Heart right ventricle (tissue), 16 donors: Measurements from ENCODE around the gene OLFM1. TPM values are rescaled to one million over a fixed set of nuclear protein-coding genes. Genes with fewer than 3 reads are reported as not detected.
"Not testable (repeated sequence)": the region's sequence is repeated elsewhere in the genome, so short reads cannot be mapped to it uniquely, and the experiment has no call there.

ENCODE experiments used
- ATAC-seq, 8 donors: fragments of 200-7000 bp; cut with Tn5 transposase; one replicate each; pipeline ENCODE4 v1.9.1; 2020; ENCODE audit warnings: mild to moderate bottlenecking in 8 of 8, moderate library complexity in 8 of 8, moderate number of reproducible peaks in 1 of 8
- DNase-seq, 2 donors: peaks; one replicate each; pipeline ENCODE4 v3.0.0-alpha.2; 2020
- H3K27ac ChIP-seq, 10 donors: fragments of 200-600 bp; sonication (generic) in 2 of 10; one replicate each; pipeline versions ENCODE4 v1.5.0 to v1.8.0; 2020 to 2022; ENCODE audit warnings: mild to moderate bottlenecking in 3 of 10
- H3K27me3 ChIP-seq, 7 donors: fragments of 200-600 bp; one replicate each; pipeline ENCODE4 v1.8.0; 2021 to 2022; ENCODE audit warnings: mild to moderate bottlenecking in 2 of 7
- H3K36me3 ChIP-seq, 9 donors: fragments of 200-600 bp; sonication (generic) in 1 of 9; one replicate each; pipeline versions ENCODE4 v1.5.0 to v1.8.0; 2020 to 2022; ENCODE audit warnings: mild to moderate bottlenecking in 2 of 9
- H3K4me1 ChIP-seq, 9 donors: fragments of 200-600 bp; sonication (generic) in 1 of 9; one replicate each; pipeline versions ENCODE4 v1.5.0 to v1.8.0; 2020 to 2022; ENCODE audit warnings: mild to moderate bottlenecking in 4 of 9
- H3K4me3 ChIP-seq, 10 donors: fragments of 200-600 bp; sonication (generic) in 2 of 10; one replicate each; pipeline versions ENCODE4 v1.5.0 to v1.8.0; 2020 to 2022; ENCODE audit warnings: mild to moderate bottlenecking in 7 of 10, moderate library complexity in 2 of 10
- H3K9me3 ChIP-seq, 11 donors: fragments of 200-600 bp in 10 of 11; sonication (generic) in 2 of 11; one replicate each; pipeline versions ENCODE4 v1.5.0 to v1.8.0; 2013 to 2022; ENCODE audit warnings: mild to moderate bottlenecking in 2 of 11, control low read depth in 1 of 11, moderate library complexity in 1 of 11
- CTCF ChIP-seq, 9 donors: fragments of 200-600 bp; sonication (generic) in 2 of 9; IDR thresholded peaks; one replicate each; pipeline versions ENCODE4 v1.5.0 to v1.8.0; 2021 to 2022; ENCODE audit warnings: antibody characterized with exemption in 9 of 9, mild to moderate bottlenecking in 5 of 9, moderate library complexity in 1 of 9
- WGBS, 2 donors: extraction: QIAGEN DNeasy Blood & Tissue Kit; methylation state at CpG; one replicate each; pipeline ENCODE4 v1.1.7; 2013; ENCODE audit warnings: inconsistent platforms in 1 of 2; 5-methylcytosine and 5-hydroxymethylcytosine counted together
- intact Hi-C, 10 donors: fragments of 100-400 bp; cut with DNase I; formaldehyde crosslinking; loops; one replicate each; pipeline versions ENCODE4 v1.11.1 to v1.14.2; 2022
- polyA plus RNA-seq, 2 donors: library from polyadenylated mRNA; stranded (reverse); fragments of 200-250 nt; gene quantifications; one replicate each; pipeline ENCODE4 v1.2.3, GENCODE V29; 2013
- total RNA-seq, 10 donors: library from RNA; stranded (reverse); fragmentation: NEBNext Ultra II Directional in 3 of 10; extraction: Animal tissue kit (Norgen Biotek cat#: 25700) in 3 of 10; gene quantifications; one replicate each; pipeline versions ENCODE4 v1.2.1 to v1.2.4, GENCODE V29; 2021 to 2023
- donor health status: Arrhythmogenic right ventricular cardiomyopathy.
- donor health status: ischemic (EF 13 %, LVEDD 7.1; RV severe dilation, severe dysfunction).
- donor health status: healthy with polysubstance abuse.
- donor health status: DM: no; HTN: yes; CAD: no.
- donor health status: DM: no; HTN: no; CAD: no.
- donor health status: ischemic (EF 25% LVEDD 6.9; RV normal size, moderate dysfunction).
- donor health status: ischemic (EF 25% LVEDD 5.7; RV mildly dilated, moderate dysfunction).
- donor health status: healthy.
- donor health status: DM: yes; HTN: yes; CAD: no.
- donor health status: Ischemic cardiomyopathy.
- donor health status: ischemic (EF 35%, LVEDD 5.7; RV mildly dilated, moderate dysfunction).
- donor health status: nonischemic (EF 11% LVEDD 7.7; RV severe dilation, severe dysfunction).
- donor health status: DM: yes; HTN: yes; CAD: no.
- donor health status: PGD.
- donor health status: ischemic (EF 29% LVEDD 5.4; RV normal size, mild dysfunction).
- donor health status: nonischemic (EF 23%, LVEDD 6.1; RV moderate dilation, normal function).

Gene OLFM1
- total and polyA plus RNA-seq, 12 donors, result 3.3 to 14.9 (median 6.5) TPM

GRCh38 chr9:135147938-135148337, 60.5 kb downstream of the OLFM1 start:
- peaks cover 4 to 86% (median 49%) of the 10 kb centered on the region in 7 donors for H3K27me3 ChIP-seq
- DNase-seq, result no peak
- H3K9me3 ChIP-seq, result peaks cover 0 to 3% (median 0%) of the 10 kb centered on the region in 11 donors
- 70 to 73% methylated on average over 9 of the region's 9 CpGs for WGBS, 2 donors
- no peak for ATAC-seq
- no peak overlapping the region for H3K27ac ChIP-seq
- no peaks in the 10 kb centered on the region for H3K36me3 ChIP-seq
- intact Hi-C loops, result no loop called here
- TF ChIP-seq CTCF (IDR thresholded peaks at IDR 0.05), result no peak
- H3K4me1 ChIP-seq, result peaks cover 0 to 3% (median 0%) of the 10 kb centered on the region in 9 donors
- no peak overlapping the region for H3K4me3 ChIP-seq

GRCh38 chr9:135148386-135148785, 60.9 kb downstream of the OLFM1 start:
- no peak for TF ChIP-seq CTCF (IDR thresholded peaks at IDR 0.05)
- 74 to 76% methylated on average over 7 of the region's 7 CpGs for WGBS, 2 donors
- Histone ChIP-seq H3K9me3 (peaks cover 0 to 3% (median 0%) of the 10 kb centered on the region in 11 donors), H3K27ac (no peak overlapping the region), H3K27me3 (peaks cover 4 to 86% (median 50%) of the 10 kb centered on the region in 7 donors), H3K4me3 (no peak overlapping the region), H3K4me1 (peaks cover 0 to 3% (median 0%) of the 10 kb centered on the region in 9 donors), H3K36me3 (no peaks in the 10 kb centered on the region)
- ATAC-seq (no peak), DNase-seq (no peak)
- intact Hi-C loops, result no loop called here

DNA sequence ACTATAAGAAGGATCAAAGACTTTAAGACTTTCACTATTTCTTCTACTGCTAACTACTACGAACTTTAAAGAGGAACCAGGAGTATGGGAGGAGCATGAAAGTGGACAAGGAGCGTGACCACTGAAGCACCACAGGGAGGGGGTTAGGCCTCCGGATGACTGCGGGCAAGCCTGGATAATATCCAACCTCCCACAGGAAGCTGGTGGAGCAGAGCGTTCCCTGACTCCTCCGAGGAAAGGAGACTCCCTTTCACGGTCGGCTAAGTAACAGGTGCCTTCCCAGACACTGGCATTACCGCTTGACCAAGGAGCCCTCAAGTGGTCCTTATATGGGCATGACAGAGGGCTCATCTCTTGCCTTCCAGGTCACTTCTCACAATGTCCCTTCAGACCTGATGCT, 62.4 kb downstream of the OLFM1 start:
- H3K36me3 ChIP-seq, DNase-seq, H3K4me3 ChIP-seq, ATAC-seq, intact Hi-C loops, H3K9me3 ChIP-seq, H3K27ac ChIP-seq, H3K4me1 ChIP-seq: not testable (repeated sequence)
- peaks cover 3 to 86% (median 56%) of the 10 kb centered on the region in 7 donors for H3K27me3 ChIP-seq
- WGBS, 2 donors, result 77 to 79% methylated on average over 9 of the region's 9 CpGs

GRCh38 chr9:135150981-135151380, 63.5 kb downstream of the OLFM1 start:
- Histone ChIP-seq H3K36me3 (no peaks in the 10 kb centered on the region), H3K9me3 (peaks cover 0 to 3% (median 0%) of the 10 kb centered on the region in 11 donors), H3K27me3 (peaks cover 0 to 80% (median 46%) of the 10 kb centered on the region in 7 donors), H3K27ac (no peak overlapping the region), H3K4me3 (no peak overlapping the region), H3K4me1 (no peaks in the 10 kb centered on the region)
- ATAC-seq, result no peak
- 83 to 87% methylated on average over 11 of the region's 11 CpGs for WGBS, 2 donors
- no peak for DNase-seq
- no peak for TF ChIP-seq CTCF (IDR thresholded peaks at IDR 0.05)
- intact Hi-C loops, result no loop called here

GRCh38 chr9:135151757-135152613, 64.5 kb downstream of the OLFM1 start:
- TF ChIP-seq CTCF (IDR thresholded peaks at IDR 0.05), result no peak
- no peak overlapping the region for H3K4me3 ChIP-seq
- no peaks in the 10 kb centered on the region for H3K36me3 ChIP-seq
- ATAC-seq (no peak), DNase-seq (no peak)
- H3K9me3 ChIP-seq, result peaks cover 0 to 3% (median 0%) of the 10 kb centered on the region in 11 donors
- intact Hi-C loops, result no loop called here
- H3K4me1 ChIP-seq, result no peaks in the 10 kb centered on the region
- H3K27ac ChIP-seq, result no peak overlapping the region
- peaks cover 0 to 70% (median 40%) of the 10 kb centered on the region in 7 donors for H3K27me3 ChIP-seq
- 67 to 73% methylated on average over 6 of the region's 6 CpGs for WGBS, 2 donors
